ENCODE data around the gene REC8. TPM values are rescaled to one million over a fixed set of nuclear protein-coding genes. Genes with fewer than 3 reads are reported as not detected.

The REC8 gene
- total RNA-seq, 1 donor from 2014 or later = 1.6 TPM

GRCh38 chr14:24179961-24180796 is 8.3 kb downstream of the REC8 start:
- Histone ChIP-seq H3K27ac (replicated peaks) (peak overlapping the region; percentile 57), H3K9me3 (replicated peaks) (no peaks in the 10 kb centered on the region), H3K36me3 (peaks cover 77% of the 10 kb centered on the region), H3K27me3 (ENCODE audit: low read depth) (no peaks in the 10 kb centered on the region), H3K4me1 (peaks cover 17% of the 10 kb centered on the region), H3K4me3 (no peak overlapping the region)
- intact Hi-C loops (cut with micrococcal nuclease) = no loop called here
- TF ChIP-seq, protein P1, sequence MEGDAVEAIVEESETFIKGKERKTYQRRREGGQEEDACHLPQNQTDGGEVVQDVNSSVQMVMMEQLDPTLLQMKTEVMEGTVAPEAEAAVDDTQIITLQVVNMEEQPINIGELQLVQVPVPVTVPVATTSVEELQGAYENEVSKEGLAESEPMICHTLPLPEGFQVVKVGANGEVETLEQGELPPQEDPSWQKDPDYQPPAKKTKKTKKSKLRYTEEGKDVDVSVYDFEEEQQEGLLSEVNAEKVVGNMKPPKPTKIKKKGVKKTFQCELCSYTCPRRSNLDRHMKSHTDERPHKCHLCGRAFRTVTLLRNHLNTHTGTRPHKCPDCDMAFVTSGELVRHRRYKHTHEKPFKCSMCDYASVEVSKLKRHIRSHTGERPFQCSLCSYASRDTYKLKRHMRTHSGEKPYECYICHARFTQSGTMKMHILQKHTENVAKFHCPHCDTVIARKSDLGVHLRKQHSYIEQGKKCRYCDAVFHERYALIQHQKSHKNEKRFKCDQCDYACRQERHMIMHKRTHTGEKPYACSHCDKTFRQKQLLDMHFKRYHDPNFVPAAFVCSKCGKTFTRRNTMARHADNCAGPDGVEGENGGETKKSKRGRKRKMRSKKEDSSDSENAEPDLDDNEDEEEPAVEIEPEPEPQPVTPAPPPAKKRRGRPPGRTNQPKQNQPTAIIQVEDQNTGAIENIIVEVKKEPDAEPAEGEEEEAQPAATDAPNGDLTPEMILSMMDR (IDR thresholded peaks at IDR 0.05; ENCODE audit: borderline replicate concordance) = no peak
- DNase-seq = no peak

- H3K27me3 ChIP-seq (ENCODE audit: low read depth) = no peaks in the 10 kb centered on the region
- no peak overlapping the region for H3K4me3 ChIP-seq
- TF ChIP-seq, protein P1 (IDR thresholded peaks at IDR 0.05; ENCODE audit: borderline replicate concordance) = no peak
- DNase-seq = no peak
- peaks cover 17% of the 10 kb centered on the region for H3K4me1 ChIP-seq
- intact Hi-C loops (cut with micrococcal nuclease) = no loop called here
- H3K36me3 ChIP-seq = peaks cover 88% of the 10 kb centered on the region
- H3K27ac ChIP-seq (replicated peaks) = no peak overlapping the region
- no peaks in the 10 kb centered on the region for H3K9me3 ChIP-seq (replicated peaks)
Measured at GRCh38 chr14:24181371-24182077, 9.6 kb downstream of the REC8 start.

DNA sequence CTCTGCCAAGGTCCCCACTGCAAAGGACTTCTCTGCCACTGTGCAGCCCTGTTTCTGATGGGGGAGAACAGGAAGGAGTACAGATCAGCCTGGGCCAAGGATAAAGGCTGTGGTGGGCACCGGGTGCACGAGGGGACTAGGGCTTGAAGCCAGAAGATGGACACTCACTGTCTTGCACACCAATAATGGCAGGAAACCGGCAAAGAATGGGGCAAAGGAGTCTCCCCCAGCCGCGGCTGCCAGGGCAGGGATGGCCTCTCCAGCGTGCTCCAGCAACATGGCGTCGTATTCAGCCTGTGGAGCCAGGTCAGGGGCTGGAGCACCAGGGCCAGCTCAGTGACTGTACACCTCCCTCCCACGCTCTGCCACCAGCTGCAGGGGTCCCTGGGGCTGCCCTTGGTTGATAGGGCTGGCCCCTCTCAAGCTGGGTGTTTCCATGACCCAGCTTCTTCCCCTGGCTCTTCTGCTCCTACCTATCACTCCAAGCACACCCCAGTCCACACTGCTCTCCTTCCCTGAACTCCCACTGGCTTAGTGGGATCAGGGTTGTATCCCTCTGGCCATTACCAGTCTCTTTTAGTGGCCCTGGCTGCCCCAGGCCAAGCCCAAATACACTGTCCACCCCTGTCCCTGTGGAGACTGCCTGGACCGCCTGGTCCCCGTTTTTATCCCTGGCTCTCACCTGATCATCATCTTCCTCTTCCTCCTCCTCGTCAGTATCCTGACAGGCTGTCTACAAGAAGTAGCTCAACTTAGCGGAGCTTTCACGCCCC is 10.4 kb downstream of the REC8 start:
- intact Hi-C loops (cut with micrococcal nuclease) = no loop called here
- Histone ChIP-seq H3K9me3 (replicated peaks) (no peaks in the 10 kb centered on the region), H3K36me3 (peaks cover 84% of the 10 kb centered on the region), H3K4me3 (no peak overlapping the region), H3K4me1 (peaks cover 18% of the 10 kb centered on the region), H3K27ac (replicated peaks) (no peak overlapping the region), H3K27me3 (ENCODE audit: low read depth) (no peaks in the 10 kb centered on the region)
- no peak for DNase-seq
- TF ChIP-seq, protein P1 (IDR thresholded peaks at IDR 0.05; ENCODE audit: borderline replicate concordance) = no peak

- Histone ChIP-seq H3K36me3 (peaks cover 76% of the 10 kb centered on the region), H3K9me3 (replicated peaks) (no peaks in the 10 kb centered on the region), H3K4me1 (peaks cover 25% of the 10 kb centered on the region), H3K27ac (replicated peaks) (no peak overlapping the region), H3K27me3 (ENCODE audit: low read depth) (no peaks in the 10 kb centered on the region), H3K4me3 (no peak overlapping the region)
- TF ChIP-seq, protein P1 (IDR thresholded peaks at IDR 0.05; ENCODE audit: borderline replicate concordance) = no peak
- intact Hi-C loops (cut with micrococcal nuclease) = no loop called here
- DNase-seq = no peak
Measured at GRCh38 chr14:24183014-24183481, 11.2 kb downstream of the REC8 start.

Measured in left ventricle myocardium inferior (tissue), 1 donor.